Adrenal gland (tissue), 5 donors: ENCODE results near the gene MGRN1.

ENCODE experiments used
- CTCF ChIP-seq, 6 experiments: fragments of 450-650 bp in 4 of 6; fragments of 200-600 bp in 2 of 6; sonication (generic) in 1 of 6; IDR thresholded peaks; 1 replicate in 5 of 6; 2 replicates in 1 of 6; pipeline versions ENCODE4 v1.5.1 to v1.8.0; 2016 to 2021; ENCODE audit warnings: antibody characterized with exemption in 6 of 6, mild to moderate bottlenecking in 2 of 6, moderate library complexity in 1 of 6
- POLR2A ChIP-seq, 2 donors: fragments of 450-650 bp; IDR thresholded peaks; one replicate each; pipeline ENCODE4 v1.6.1; 2017; ENCODE audit warnings: antibody characterized with exemption in 2 of 2, mild to moderate bottlenecking in 2 of 2, moderate library complexity in 1 of 2
- donor health status: DM: no; HTN: no; CAD: no.

- no peak for TF ChIP-seq POLR2A (IDR thresholded peaks at IDR 0.05)
- no peak for TF ChIP-seq CTCF (IDR thresholded peaks at IDR 0.05)
Measured at GRCh38 chr16:4641306-4641687, 16.7 kb downstream of the MGRN1 start.
